GM12873 (cell line): ENCODE data around the gene CCDC188.

Experiments
- TF ChIP-seq, protein P1 (sequence below): IDR thresholded peaks from 2 replicates; pipeline ENCODE4 v1.5.1; 2012; ENCODE audit warnings: low read depth, mild to moderate bottlenecking, moderate library complexity, low read length, control low read depth; ENCODE audit not compliant: insufficient read depth; ENCODE audit errors: missing control alignments

The CCDC188 gene

DNA sequence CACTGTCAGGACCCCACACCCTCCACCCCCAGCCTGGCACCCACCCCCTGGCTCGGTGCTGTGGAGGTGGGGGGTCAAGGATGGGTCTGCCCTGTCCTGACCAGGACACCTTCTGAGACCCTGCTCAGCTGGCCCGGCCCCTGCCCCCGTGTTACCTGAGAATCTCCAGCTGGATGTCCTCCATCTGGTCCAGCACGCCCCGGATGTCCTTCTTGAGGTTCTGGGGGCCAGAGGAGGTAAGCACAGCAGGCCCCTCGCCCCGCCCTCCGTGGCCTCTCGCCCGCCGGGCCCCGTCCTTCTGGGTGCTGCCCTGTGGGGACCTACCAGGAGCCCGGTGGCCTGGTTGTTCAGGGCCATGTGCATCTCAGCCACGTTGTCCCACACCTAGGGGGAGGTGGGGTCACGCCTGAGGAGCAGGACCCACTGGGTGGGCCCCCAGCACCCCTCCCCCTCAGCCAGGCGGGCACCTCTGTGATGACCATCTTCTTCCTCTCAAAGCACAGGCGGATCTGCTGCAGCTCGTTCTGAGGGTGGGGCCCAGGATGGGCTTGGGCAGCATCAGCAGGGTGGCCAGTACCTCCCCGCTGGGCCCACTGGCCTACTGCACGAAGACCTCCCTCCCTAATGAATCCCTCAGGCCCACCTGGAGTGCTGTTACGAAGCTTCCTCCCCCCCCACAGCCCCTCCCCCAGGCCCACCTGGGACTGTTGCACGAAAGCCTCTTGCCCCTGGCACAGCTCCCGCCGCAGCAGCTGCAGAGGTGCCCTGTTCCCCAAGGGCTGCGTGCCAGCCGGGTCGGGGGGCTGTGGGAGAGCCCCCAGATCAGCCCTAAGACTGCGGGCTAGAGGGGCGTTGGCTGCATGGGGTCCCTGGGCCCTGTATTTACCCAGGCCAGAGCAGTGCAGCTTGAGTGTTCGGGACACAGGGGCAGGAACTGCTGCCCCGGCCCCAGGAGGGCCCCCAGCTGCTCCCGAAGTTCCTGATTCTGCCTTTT is 1.3 kb downstream of the CCDC188 start:
- TF ChIP-seq, protein P1, sequence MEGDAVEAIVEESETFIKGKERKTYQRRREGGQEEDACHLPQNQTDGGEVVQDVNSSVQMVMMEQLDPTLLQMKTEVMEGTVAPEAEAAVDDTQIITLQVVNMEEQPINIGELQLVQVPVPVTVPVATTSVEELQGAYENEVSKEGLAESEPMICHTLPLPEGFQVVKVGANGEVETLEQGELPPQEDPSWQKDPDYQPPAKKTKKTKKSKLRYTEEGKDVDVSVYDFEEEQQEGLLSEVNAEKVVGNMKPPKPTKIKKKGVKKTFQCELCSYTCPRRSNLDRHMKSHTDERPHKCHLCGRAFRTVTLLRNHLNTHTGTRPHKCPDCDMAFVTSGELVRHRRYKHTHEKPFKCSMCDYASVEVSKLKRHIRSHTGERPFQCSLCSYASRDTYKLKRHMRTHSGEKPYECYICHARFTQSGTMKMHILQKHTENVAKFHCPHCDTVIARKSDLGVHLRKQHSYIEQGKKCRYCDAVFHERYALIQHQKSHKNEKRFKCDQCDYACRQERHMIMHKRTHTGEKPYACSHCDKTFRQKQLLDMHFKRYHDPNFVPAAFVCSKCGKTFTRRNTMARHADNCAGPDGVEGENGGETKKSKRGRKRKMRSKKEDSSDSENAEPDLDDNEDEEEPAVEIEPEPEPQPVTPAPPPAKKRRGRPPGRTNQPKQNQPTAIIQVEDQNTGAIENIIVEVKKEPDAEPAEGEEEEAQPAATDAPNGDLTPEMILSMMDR = no peak

DNA sequence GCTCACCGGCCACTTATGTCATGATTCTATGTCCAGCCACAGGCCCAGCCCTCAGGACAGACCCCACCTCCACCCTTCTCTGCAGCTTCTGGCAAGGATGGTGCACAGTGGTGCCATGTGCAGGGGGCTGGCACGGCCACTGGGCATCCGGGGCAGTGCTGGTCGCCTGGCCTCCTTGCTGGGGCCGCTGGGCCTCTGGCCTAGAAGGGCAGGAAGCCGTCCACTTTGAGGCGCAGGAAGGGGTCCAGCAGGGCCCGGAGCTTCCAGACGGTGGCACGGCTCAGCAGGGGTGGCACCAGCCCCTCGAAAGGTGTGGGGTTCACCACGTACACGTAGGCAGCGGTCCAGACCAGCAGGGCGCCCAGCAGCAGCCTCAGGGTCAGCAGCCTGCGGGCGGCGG is 2.4 kb downstream of the CCDC188 start:
- TF ChIP-seq, protein P1 = no peak

DNA sequence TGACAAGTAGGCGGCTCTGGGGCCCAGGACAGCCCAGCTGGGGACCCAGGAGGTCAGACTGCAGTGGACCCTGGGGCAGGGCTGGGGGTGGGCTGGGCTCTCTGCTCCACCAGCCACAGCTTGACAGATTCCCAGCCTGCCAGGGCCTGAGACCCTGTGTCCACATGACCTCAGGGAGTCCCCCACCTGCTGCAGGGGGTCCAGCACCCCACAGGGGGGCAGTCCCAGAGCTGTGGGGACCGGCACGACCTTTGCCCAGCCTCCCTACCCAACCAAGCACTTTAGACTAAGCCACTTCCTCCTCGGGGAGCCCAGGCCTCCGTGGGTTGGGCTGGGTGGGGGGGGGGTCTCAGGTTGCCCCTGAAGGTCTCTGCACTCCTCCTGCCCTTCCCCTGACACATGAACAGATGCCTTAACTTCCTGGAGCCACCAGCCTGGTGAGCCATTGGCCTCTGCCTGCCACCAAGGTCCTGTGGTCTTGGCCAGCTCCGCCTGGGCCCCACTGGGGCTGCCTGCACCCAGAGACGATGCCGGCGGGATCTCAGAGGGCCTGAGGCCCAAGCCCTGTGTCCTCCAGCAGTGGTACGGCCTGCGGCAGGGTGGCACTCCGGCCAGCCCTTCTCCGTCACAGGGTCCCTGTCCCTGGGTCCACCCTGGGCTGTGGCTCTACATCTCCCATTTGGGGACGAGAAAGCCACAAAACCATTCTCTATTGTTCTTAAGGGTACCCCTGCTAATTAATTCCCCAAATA is 3.4 kb downstream of the CCDC188 start:
- TF ChIP-seq, protein P1 = no peak

DNA sequence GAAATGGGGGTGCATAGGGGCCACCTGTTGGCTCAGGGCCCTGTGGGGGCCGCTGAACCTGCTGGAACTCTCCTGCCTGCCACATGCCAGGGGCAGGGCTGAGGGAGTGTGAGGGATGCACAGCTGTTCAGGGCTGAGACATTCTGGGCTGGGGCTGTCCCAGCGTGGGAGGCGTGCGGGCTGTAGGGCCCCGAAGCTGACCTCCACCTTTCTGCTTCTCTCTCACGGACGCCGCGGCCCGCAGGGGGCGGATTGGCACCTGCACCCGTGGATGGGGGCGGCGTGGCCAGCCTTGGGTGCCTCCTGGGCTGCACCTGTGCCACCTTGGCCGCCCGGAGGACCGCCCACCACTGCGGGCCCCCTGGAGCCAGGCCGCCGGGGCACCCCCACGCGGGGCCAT is 4.1 kb downstream of the CCDC188 start:
- TF ChIP-seq, protein P1 = no peak

DNA sequence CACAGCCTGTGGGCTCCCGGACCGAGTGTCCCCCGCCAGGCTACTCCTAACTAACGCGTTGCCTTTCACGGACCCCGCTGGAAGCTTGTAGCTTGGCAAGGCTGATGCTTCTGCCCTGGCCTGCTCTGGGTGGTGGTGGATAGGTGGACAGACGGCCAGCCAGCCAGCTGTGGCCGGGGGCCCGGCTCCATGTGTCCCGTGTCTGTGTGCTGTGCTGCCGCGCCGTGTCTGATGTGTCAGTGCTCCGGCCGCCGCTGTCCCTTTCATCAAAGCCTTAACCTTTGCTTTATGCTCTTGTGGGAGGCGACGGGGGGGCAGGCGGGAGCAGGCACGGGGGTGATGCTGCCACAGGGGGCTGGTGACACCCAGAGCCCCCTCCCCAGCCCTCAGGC is 5.0 kb downstream of the CCDC188 start:
- TF ChIP-seq, protein P1 = no peak

DNA sequence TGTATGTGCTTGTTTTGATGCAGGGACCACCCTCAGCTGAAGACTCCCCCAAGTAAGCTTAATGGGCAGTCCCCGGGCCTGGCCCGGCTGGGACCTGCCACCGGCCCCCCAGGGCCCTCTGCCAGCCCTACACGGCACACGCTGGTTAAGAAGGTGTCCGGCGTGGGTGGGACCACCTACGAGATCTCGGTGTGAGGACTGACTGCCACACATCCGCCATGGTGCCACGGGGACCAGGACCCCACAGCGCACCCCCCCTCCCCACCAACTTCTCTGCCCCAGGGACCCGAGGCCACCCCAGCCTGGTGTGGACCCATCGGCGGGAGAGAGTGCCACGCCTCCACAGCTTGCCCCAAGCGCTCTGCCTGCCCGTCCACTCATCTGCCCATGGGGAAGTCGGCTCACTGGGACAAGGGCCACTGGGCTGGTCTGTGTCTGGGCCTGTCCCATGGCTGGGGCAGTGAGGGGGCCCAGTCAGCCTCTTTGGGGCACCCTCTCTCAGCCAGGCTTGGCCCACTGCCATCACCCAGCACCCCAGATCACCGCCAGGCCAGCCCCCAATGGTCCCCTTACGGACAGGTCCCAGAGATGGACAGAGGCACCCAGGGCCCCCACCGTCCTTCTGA is 5.5 kb downstream of the CCDC188 start:
- TF ChIP-seq, protein P1 = no peak
